ENCODE results near the gene PPP5C.
A peak's percentile ranks its signal among the peaks of the same experiment; 100 is the strongest.
"Not testable (repeated sequence)": the region's sequence is repeated elsewhere in the genome, so short reads cannot be mapped to it uniquely, and the experiment has no call there.

Gene PPP5C

DNA sequence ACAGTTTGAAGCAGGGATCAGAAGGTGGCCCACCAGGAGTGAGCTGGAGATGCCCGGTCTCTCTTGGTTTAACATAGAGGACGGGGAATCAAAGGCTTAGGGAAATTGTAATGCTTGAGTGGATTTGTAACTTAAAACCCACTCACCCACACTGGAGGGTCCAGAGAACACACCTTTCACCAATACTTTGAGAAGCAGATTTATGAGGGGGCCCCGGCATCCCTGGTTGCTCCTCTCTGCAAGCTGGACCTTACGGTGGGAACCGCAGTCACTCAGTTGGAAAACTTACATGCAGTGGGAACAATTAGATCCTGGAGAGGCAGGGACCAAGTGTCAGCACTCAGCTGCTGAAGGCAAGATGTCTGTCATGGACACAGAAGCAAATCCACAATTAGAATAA, 20.5 kb downstream of the PPP5C start:
- DNase-seq = no peak

DNA sequence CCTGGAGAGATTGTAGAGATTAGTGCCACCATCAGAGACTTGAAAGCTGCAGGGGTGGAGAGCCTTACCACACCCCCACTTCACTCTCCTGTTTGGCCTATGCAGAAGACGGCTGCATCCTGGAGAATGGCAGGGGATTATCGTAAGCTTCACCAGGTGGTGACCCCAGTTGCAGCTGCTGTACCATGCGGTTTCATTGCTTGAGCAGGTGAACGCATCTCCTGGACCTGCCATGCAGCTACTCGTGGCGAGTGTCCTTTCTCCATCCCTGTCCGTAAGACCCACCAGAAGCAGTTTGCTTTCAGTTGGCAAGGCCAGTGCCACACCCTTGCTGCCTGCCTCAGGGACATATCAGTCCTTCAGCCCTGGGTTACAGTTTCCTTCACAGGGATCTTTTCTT, 21.2 kb downstream of the PPP5C start:
- DNase-seq = peak; percentile 32

- DNase-seq = no peak
Measured at GRCh38 chr19:46369817-46370216, 22.9 kb downstream of the PPP5C start.

GRCh38 chr19:46371371-46371901, 24.5 kb downstream of the PPP5C start:
- no peak for DNase-seq

- DNase-seq = no peak
Measured at GRCh38 chr19:46372901-46373490, 26.1 kb downstream of the PPP5C start.

- no peak for DNase-seq
Measured at GRCh38 chr19:46373491-46374359, 26.8 kb downstream of the PPP5C start.

DNA sequence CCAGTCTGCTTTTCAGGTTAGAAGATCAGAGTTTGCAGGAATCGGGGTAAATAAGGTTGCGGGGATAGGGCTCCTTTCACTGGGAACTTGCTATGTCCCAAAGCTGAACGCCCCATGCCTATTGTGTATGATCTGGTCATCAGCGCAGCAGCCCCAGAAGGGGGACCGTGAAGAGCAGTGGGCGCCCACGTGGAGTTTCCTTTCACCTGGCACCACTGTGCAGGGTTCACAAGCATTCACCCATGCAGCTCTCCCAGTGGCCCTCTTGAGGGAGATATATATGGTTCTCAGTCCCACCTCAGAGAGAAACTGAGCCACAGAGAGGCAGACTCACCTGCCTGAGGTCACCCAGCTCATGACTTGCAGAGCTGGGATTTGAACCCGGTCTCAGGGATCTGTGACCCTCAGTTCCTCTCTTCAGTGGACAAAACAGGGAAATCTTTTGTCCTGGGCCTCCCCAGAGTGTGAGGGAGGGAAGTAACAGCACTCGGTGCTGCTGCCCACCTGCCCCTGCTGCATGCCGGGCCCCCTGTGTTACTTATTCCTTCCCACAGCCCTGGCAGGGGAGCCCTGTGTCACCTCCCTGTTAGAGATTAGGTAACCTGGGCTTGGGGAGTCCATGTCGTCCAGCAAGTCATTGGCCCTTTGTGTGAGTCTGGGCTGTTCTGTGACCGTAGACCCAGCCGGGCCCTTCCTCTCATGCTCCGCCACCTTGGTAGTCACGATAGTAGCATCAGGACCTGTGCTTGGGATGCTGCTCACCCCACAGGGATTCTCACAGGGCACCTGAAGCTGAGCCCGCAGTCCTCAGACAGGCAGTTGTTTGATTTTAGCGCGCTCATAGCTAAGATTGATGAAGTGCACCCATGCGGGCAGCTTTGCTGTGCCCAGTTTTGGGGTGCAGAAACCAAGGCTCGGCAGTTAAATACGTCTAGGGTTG, 27.9 kb downstream of the PPP5C start:
- DNase-seq = no peak

DNA sequence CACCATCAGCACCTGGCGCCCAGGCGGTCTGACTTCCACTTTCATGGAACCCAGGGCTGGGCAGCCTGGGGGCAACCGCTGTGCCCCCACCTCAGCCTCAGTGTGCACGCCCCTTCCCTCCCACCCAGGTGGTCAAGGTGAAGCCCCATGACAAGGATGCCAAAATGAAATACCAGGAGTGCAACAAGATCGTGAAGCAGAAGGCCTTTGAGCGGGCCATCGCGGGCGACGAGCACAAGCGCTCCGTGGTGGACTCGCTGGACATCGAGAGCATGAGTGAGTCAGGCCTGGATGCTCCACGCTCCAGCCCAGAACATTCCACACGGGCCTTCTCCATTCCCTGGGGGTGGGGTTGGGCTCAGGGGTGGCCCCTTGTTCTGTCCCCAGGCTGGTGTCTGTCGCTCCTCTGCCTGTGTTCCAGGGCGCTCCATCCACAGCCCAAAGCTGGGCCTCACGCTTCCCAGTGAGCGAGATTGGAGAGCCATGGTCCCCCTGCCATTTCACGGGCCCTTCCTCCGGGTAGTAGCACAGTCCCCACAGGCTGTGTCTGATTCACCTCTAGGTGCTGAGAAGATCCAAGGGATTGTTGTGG, 28.7 kb downstream of the PPP5C start:
- DNase-seq = not testable (repeated sequence)

- DNase-seq = no peak
Measured at GRCh38 chr19:46376241-46377153, 29.6 kb downstream of the PPP5C start.

GRCh38 chr19:46378268-46378667, 31.4 kb downstream of the PPP5C start:
- no peak for DNase-seq

DNA sequence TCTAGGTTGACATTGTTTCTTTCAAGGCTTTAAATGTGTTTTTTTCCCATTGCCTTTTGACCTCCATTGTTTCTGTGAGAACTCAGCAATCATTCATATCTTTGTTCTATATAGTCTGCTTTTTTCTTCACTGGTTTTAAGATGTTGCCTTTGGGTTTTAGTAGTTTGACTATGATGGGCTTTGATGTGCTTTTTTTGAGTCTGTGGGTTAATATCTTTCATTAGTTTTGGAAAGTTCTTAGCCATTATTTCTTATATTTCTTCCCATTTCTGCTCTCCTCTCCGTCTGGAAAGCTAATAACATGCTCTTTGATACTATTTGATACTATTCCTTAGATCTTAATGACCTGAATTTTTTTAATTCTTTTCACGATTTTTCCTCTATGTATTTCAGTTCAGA, 33.8 kb downstream of the PPP5C start:
- DNase-seq = no peak

DNA sequence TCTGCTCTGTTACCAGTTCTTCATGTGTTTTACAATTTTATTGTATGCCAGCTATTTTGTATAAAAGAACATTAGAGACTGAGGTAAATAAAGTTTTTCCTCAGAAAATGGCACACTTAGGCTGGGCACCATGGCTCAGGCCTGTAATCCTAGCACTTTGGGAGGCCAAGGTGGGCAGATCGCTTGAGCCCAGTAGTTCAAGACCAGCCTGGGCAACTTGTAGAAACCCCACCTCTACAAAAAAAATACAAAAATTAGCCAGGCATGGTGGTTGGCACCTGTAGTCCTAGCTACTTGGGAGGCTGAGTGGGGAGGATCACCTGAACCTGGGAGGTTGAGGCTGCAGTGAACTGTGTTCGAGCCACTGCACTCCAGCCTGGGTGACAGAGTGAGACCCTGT, 34.5 kb downstream of the PPP5C start:
- DNase-seq = no peak

DNA sequence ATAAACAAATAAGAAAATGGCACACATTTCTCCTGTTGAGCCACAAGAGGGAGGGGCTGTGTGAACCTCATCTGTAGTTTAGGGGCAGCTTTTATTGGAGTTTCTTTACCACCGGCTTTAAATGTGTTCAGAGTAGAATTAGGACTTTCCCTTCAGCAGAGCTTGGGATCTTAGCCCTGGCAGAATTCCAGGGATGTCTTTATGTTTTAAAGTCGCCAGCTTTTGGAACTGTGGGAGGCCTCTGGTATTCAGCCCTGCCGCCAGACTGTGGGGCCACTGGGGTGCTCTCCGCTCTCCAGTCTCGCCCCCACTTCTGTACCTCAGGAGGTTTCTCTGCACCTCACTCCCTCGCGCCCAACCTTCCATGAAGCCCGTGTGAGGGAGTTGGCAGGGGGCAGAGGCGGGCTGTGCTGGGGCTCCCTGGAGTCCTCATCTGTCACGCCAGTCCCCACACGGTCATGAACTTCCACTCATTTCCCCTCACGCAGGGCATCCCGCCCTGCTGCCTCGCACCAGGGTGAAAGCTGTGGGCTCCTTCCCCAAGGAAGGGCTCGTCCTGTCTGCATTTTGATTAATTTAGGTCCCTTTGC, 35.0 kb downstream of the PPP5C start:
- no peak for DNase-seq

DNA sequence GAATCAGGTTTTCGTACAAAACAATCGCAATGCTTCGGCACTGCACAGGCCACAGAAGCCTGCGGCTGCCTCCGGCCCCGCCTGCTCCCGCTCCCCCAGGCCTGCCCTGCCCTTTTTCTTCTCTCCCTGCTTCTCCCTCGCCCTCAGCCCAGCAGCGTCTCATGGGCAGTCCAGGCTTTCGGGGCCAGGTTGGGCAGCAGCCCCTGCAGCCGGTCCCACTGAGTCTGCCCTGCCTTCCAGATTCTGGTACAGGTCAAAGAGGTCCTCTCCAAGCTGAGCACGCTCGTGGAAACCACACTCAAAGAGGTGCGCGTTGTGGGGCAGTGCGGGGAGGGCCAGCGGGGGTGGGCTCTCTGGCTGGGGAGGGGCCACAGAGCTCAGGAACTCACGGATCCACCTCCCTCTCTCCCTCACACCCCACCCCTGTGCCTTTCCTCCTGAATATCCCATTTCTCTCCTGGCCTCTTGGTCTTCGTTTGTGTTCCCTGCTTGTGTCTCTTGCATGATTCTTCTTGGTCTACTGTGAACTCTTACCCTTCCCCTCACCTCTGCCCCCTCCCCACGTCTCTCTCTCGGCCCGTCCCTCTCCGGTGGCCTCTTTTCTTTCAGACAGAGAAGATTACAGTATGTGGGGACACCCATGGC, 36.4 kb downstream of the PPP5C start:
- DNase-seq = no peak

GRCh38 chr19:46383846-46384245, 37.0 kb downstream of the PPP5C start:
- DNase-seq = no peak

DNA sequence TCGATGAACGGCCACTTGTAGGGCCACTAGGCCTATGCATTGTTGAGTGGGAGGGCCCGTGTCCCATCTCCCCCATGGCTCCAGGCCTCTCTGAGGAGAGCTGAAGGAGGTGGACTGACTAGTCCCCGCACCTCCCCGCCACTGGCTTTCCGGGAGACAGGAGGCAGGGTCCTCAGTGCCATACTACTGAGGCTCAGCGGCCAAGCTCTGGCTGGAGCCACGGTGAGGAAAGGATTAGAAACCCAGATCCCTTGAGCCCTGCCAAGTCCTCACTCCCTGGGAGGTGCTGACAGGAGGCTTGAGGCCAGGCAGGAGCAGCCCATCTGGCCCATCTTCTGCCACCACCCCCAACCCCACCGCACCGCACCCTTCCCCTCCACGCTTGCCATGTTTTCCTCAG, 37.5 kb downstream of the PPP5C start:
- no peak for DNase-seq

- no peak for DNase-seq
Measured at GRCh38 chr19:46385636-46386035, 38.7 kb downstream of the PPP5C start.

DNA sequence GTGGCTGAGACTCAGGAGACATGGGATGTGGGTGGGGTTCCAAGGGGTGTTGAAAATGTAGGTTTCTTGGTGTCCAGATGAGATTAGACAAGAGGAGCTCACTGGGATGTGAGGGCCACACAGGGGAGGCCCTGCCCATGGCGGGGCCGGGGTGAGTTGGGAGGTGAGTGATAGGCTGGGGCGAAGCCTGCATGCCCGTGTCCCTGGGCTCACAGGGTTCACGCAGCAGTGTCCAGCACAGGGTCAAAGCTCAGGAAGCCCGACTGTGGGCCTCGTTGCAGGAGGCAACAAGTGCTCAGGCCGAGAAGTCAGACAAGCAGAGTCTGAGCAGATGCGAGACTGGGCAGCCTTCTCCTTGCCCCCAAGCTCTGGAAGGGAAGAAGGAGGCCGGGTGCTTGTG, 39.3 kb downstream of the PPP5C start:
- DNase-seq = no peak

DNA sequence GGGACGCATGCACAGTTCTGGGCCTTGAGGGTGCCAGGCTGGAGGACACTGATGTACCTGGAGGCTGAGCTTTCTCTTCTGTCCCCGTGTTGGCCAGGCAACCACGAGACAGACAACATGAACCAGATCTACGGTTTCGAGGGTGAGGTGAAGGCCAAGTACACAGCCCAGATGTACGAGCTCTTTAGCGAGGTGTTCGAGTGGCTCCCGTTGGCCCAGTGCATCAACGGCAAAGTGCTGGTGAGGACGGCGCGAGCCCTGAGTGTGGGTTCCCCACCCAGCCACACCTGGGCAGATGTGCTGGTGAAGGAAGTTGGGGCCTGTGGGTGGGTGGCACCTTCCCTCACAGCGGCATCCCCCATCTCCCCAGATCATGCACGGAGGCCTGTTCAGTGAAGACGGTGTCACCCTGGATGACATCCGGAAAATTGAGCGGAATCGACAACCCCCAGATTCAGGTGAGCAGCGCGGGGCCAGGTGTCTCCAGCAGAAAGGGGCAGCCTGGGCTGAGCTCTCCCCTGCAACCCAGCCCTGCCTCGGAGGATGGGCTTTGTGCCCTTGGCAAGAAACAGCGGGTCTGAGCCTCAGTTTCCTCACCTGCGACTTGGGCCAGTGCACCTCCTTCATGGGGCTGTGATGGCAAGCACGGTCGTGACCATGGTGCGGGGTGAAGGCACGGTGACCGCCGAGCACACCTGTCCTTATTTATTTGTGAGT, 40.3 kb downstream of the PPP5C start:
- DNase-seq = no peak

- DNase-seq = no peak
Measured at GRCh38 chr19:46387713-46388130, 40.8 kb downstream of the PPP5C start.
